Measurements from ENCODE around the gene COL13A1. TPM values are rescaled to one million over a fixed set of nuclear protein-coding genes. Genes with fewer than 3 reads are reported as not detected.

COL13A1 gene
- total RNA-seq, 8 experiments from 2014 or later = 0.27 to 50.6 (median 7.2) TPM

GRCh38 chr10:69769395-69769992 is 32.2 kb upstream of the COL13A1 start:
- peak; percentile 51 to 98 (median 84) for ATAC-seq (replicated peaks in 6 of 8)
- WGBS, 10 experiments = 20 to 48% (median 39%) methylated on average over 1 to 9 of the region's 10 CpGs; no CpG with 5 or more reads in 2 of the 10 experiments
- Histone ChIP-seq H3K4me3 (no peak overlapping the region), H3K27ac (no peak overlapping the region), H3K4me1 (replicated peaks in 1 of 2) (peaks cover 0 to 10% of the 10 kb centered on the region in 2 donors)
- in situ Hi-C loops (cut with MboI; ENCODE audit: low pct_unique_long_range_greater_than_20kb in 2 of 9, low sequenced_read_pairs in 9 of 9, unreplicated experiment in 9 of 9) = no loop called here

- H3K27ac ChIP-seq = no peak overlapping the region
- in situ Hi-C loops (cut with MboI; ENCODE audit: low pct_unique_long_range_greater_than_20kb in 2 of 9, low sequenced_read_pairs in 9 of 9, unreplicated experiment in 9 of 9) = no loop called here
- 60 to 100% (median 84%) methylated on average over 1 to 6 of the region's 8 CpGs; no CpG with 5 or more reads in 1 of the 10 experiments for WGBS, 10 experiments
- H3K4me1 ChIP-seq (replicated peaks in 1 of 2) = peaks cover 0 to 10% of the 10 kb centered on the region in 2 donors
- H3K4me3 ChIP-seq = no peak overlapping the region
- no peak for ATAC-seq (replicated peaks in 6 of 8)
Measured at GRCh38 chr10:69772933-69773704, 28.6 kb upstream of the COL13A1 start.

- ATAC-seq (replicated peaks in 6 of 8) = no peak
- peaks cover 0 to 3% of the 10 kb centered on the region in 2 donors for H3K4me1 ChIP-seq (replicated peaks in 1 of 2)
- in situ Hi-C loops (cut with MboI; ENCODE audit: low pct_unique_long_range_greater_than_20kb in 2 of 9, low sequenced_read_pairs in 9 of 9, unreplicated experiment in 9 of 9) = no loop called here
- no peak overlapping the region for H3K27ac ChIP-seq
- 63 to 100% (median 78%) methylated on average over 1 to 2 of the region's 2 CpGs; no CpG with 5 or more reads in 7 of the 10 experiments for WGBS, 10 experiments
- H3K4me3 ChIP-seq = no peak overlapping the region
Measured at GRCh38 chr10:69774596-69774995, 27.1 kb upstream of the COL13A1 start.

GRCh38 chr10:69780077-69780476 is 21.6 kb upstream of the COL13A1 start:
- in situ Hi-C loops (cut with MboI; ENCODE audit: low pct_unique_long_range_greater_than_20kb in 2 of 9, low sequenced_read_pairs in 9 of 9, unreplicated experiment in 9 of 9) = no loop called here
- 0 to 83% (median 78%) methylated on average over 1 to 5 of the region's 5 CpGs; no CpG with 5 or more reads in 3 of the 10 experiments for WGBS, 10 experiments
- ATAC-seq (replicated peaks in 6 of 8) = no peak

GRCh38 chr10:69781576-69781975 is 20.1 kb upstream of the COL13A1 start:
- 0 to 67% (median 53%) methylated on average over 1 to 2 of the region's 3 CpGs; no CpG with 5 or more reads in 3 of the 10 experiments for WGBS, 10 experiments
- in situ Hi-C loops (cut with MboI; ENCODE audit: low pct_unique_long_range_greater_than_20kb in 2 of 9, low sequenced_read_pairs in 9 of 9, unreplicated experiment in 9 of 9) = no loop called here
- H3K27ac ChIP-seq = no peak overlapping the region
- no peak overlapping the region for H3K4me3 ChIP-seq
- peak in 7 of 8 experiments; percentile 20 to 97 (median 43) for ATAC-seq (replicated peaks in 6 of 8)
- no peaks in the 10 kb centered on the region for H3K4me1 ChIP-seq (replicated peaks in 1 of 2)

More at GRCh38 chr10:69780077-69780476, 21.6 kb upstream of the COL13A1 start:
- H3K4me3 ChIP-seq = no peak overlapping the region
- H3K27ac ChIP-seq = no peak overlapping the region
- no peaks in the 10 kb centered on the region for H3K4me1 ChIP-seq (replicated peaks in 1 of 2)

GRCh38 chr10:69783515-69783914 is 18.2 kb upstream of the COL13A1 start:
- Histone ChIP-seq H3K27ac (no peak overlapping the region), H3K4me3 (no peak overlapping the region), H3K4me1 (replicated peaks in 1 of 2) (no peaks in the 10 kb centered on the region)
- no peak for ATAC-seq (replicated peaks in 6 of 8)
- WGBS, 10 experiments = 0 to 100% (median 67%) methylated on average over 1 to 2 of the region's 2 CpGs; no CpG with 5 or more reads in 5 of the 10 experiments
- in situ Hi-C loops (cut with MboI; ENCODE audit: low pct_unique_long_range_greater_than_20kb in 2 of 9, low sequenced_read_pairs in 9 of 9, unreplicated experiment in 9 of 9) = no loop called here

GRCh38 chr10:69786791-69787190 is 14.9 kb upstream of the COL13A1 start:
- WGBS, 10 experiments = 40 to 70% (median 50%) methylated on average over 1 of the region's 1 CpG; no CpG with 5 or more reads in 6 of the 10 experiments
- H3K4me1 ChIP-seq (replicated peaks in 1 of 2) = no peaks in the 10 kb centered on the region
- ATAC-seq (replicated peaks in 6 of 8) = peak in 3 of 8 experiments; percentile 67 to 74 (median 73)
- no peak overlapping the region for H3K27ac ChIP-seq
- H3K4me3 ChIP-seq = no peak overlapping the region
- in situ Hi-C loops (cut with MboI; ENCODE audit: low pct_unique_long_range_greater_than_20kb in 2 of 9, low sequenced_read_pairs in 9 of 9, unreplicated experiment in 9 of 9) = no loop called here

GRCh38 chr10:69787681-69788080 is 14.0 kb upstream of the COL13A1 start:
- H3K4me1 ChIP-seq (replicated peaks in 1 of 2) = no peaks in the 10 kb centered on the region
- H3K4me3 ChIP-seq = no peak overlapping the region
- no peak overlapping the region for H3K27ac ChIP-seq
- in situ Hi-C loops (cut with MboI; ENCODE audit: low pct_unique_long_range_greater_than_20kb in 2 of 9, low sequenced_read_pairs in 9 of 9, unreplicated experiment in 9 of 9) = no loop called here
- peak in 1 of 8 experiments; percentile 17 for ATAC-seq (replicated peaks in 6 of 8)
- WGBS, 10 experiments = 50 to 100% (median 80%) methylated on average over 1 to 6 of the region's 6 CpGs; no CpG with 5 or more reads in 3 of the 10 experiments

GRCh38 chr10:69789164-69789576 is 12.5 kb upstream of the COL13A1 start:
- no peak overlapping the region for H3K4me3 ChIP-seq
- H3K4me1 ChIP-seq (replicated peaks in 1 of 2) = no peaks in the 10 kb centered on the region
- no peak for ATAC-seq (replicated peaks in 6 of 8)
- no peak overlapping the region for H3K27ac ChIP-seq
- in situ Hi-C loops (cut with MboI; ENCODE audit: low pct_unique_long_range_greater_than_20kb in 2 of 9, low sequenced_read_pairs in 9 of 9, unreplicated experiment in 9 of 9) = no loop called here
- 50 to 100% (median 80%) methylated on average over 1 to 3 of the region's 4 CpGs; no CpG with 5 or more reads in 3 of the 10 experiments for WGBS, 10 experiments

- 33 to 100% (median 93%) methylated on average over 1 to 3 of the region's 5 CpGs; no CpG with 5 or more reads in 4 of the 10 experiments for WGBS, 10 experiments
Measured at GRCh38 chr10:69791812-69792211, 9.9 kb upstream of the COL13A1 start.

GRCh38 chr10:69792341-69792740 is 9.4 kb upstream of the COL13A1 start:
- no peak overlapping the region for H3K27ac ChIP-seq
- in situ Hi-C loops (cut with MboI; ENCODE audit: low pct_unique_long_range_greater_than_20kb in 2 of 9, low sequenced_read_pairs in 9 of 9, unreplicated experiment in 9 of 9) = no loop called here
- H3K4me1 ChIP-seq (replicated peaks in 1 of 2) = no peaks in the 10 kb centered on the region
- no peak for ATAC-seq (replicated peaks in 6 of 8)
- 0 to 50% (median 40%) methylated on average over 1 of the region's 1 CpG; no CpG with 5 or more reads in 7 of the 10 experiments for WGBS, 10 experiments
- no peak overlapping the region for H3K4me3 ChIP-seq

More at GRCh38 chr10:69791812-69792211, 9.9 kb upstream of the COL13A1 start:
- H3K4me3 ChIP-seq = no peak overlapping the region
- in situ Hi-C loops (cut with MboI; ENCODE audit: low pct_unique_long_range_greater_than_20kb in 2 of 9, low sequenced_read_pairs in 9 of 9, unreplicated experiment in 9 of 9) = no loop called here
- no peak overlapping the region for H3K27ac ChIP-seq
- ATAC-seq (replicated peaks in 6 of 8) = no peak
- H3K4me1 ChIP-seq (replicated peaks in 1 of 2) = no peaks in the 10 kb centered on the region

GRCh38 chr10:69794673-69795072 is 7.0 kb upstream of the COL13A1 start:
- no peak for ATAC-seq (replicated peaks in 6 of 8)
- whole genome bisulfite sequencing, 10 experiments = 20 to 63% (median 42%) methylated on average over 1 of the region's 1 CpG; no CpG with 5 or more reads in 6 of the 10 experiments
- no peak overlapping the region for H3K4me3 ChIP-seq
- H3K4me1 ChIP-seq (replicated peaks in 1 of 2) = no peaks in the 10 kb centered on the region
- H3K27ac ChIP-seq = no peak overlapping the region
- in situ Hi-C loops (cut with MboI; ENCODE audit: low pct_unique_long_range_greater_than_20kb in 2 of 9, low sequenced_read_pairs in 9 of 9, unreplicated experiment in 9 of 9) = no loop called here

GRCh38 chr10:69795242-69795934 is 6.3 kb upstream of the COL13A1 start:
- WGBS, 10 experiments = 0 to 73% (median 43%) methylated on average over 1 of the region's 1 CpG; no CpG with 5 or more reads in 6 of the 10 experiments
- in situ Hi-C loops (cut with MboI; ENCODE audit: low pct_unique_long_range_greater_than_20kb in 2 of 9, low sequenced_read_pairs in 9 of 9, unreplicated experiment in 9 of 9) = no loop called here
- ATAC-seq (replicated peaks in 6 of 8) = no peak
- Histone ChIP-seq H3K27ac (no peak overlapping the region), H3K4me1 (replicated peaks in 1 of 2) (no peaks in the 10 kb centered on the region), H3K4me3 (no peak overlapping the region)
